ENCODE measurements around the gene CCDC157.
"Not testable (repeated sequence)": the region's sequence is repeated elsewhere in the genome, so short reads cannot be mapped to it uniquely, and the experiment has no call there.

Gene CCDC157

DNA sequence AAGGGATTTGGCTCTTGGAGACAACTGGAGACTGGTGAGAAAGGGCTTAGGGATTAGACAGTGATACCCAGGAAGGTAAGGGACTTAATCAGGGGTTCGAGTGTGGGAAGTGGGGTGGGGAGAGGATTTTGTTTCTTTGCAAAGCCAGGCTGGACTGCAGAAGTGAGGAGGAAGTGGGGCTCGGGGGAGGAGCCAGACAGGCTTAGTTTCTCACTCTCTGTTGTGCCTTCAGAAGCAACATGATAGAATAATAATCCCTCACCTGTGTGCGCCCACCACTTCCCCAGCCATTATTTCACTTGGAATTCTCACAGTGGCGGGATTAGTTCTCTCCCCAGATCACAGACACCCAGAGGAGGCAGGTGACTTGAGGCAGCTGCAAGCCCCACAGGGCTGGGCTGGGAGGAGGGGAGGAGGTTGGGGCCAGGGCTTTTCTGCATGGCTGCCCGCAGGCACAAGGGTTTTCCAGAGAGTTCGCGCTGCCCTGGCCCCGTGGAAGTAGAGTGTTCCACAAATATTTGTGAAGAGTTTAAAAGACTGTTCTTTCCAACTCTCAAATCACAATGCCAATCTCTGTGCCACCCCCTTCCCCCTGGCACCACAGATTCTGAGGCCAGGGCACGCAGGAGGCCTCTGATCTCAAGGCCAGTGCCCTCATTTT is 36.0 kb downstream of the CCDC157 start:
- DNase-seq = peak; percentile 35

DNA sequence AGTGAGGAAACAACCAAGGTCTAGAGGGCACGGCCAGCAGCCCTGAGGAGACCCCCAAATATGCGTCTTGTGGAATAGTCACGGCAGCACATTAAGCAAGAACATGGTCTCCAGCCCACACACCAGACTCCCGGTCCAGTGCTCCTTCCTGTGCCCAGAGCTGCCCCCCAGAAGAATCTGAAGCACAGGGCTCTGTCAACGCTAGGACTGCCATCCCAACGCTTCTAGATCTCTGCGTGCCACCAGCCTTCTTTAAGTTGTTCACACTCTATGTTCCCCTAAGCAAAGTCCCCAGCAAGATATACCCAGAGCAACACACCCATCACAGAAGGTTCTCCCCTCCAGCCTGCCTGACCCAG is 36.5 kb downstream of the CCDC157 start:
- no peak for DNase-seq

DNA sequence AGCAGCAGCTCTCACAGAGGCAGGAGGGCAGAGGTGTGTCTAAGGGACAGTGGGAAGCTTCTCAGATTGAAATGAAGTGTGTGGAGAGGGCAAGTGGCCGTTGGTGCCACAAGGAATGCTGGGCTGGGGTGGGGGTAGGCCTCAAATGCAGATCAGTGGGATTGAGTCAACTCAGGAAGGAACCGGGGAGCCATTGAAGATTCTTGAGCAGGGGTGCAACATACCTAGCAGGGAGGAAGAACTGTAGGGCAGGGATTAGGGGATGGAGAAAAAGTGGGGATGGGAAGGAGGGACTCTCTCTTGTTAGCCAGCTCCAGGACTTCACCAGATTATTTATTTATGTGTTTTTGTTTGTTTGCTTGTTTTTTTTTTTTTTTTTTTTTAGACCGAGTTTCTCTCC is 37.1 kb downstream of the CCDC157 start:
- no peak for DNase-seq

DNA sequence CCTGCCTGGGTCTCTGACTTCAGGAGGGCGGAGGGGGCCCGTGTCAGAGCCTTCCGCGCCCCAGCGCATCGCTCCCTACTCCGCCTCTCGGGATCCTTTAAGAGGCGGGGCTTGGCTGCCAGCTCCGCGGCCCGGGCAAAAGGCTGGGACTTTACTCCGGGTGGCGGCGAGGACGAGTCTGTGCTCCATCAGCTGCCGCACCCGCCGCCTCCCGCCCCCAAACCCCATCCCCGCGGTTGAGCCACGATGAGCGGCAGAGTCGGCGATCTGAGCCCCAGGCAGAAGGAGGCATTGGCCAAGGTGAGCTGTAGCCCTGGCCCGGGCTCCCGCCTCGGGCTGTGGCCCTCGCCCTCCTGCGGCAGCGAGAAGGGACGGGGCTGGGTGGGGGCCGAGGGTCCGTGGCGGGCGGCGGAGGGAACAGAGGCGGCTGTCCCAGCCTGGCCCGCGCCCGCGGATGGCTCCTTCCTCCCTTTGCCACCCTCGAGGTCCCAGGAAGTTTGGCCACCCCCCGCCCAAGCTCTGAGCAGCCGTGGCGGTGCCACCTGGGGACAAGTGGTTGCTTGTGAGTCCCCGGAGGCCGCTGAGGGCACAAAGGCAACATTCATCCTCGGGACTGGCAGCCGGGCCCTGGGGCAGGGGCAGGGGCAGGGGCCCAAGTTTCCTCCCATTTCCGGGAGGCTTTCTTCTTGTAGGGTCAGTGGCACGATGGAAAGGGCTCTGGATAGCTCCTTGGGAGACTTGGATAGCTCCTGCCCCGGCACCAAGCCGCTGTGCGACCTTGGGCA is 40.3 kb downstream of the CCDC157 start, which contains the start of gene SEC14L2:
Gene SEC14L2, plus strand, starts transcription at position 148 of the 785 bp plus-strand sequence. Its CDS starts 99 bp downstream, at position 247.
- DNase-seq = peak; percentile 75

DNA sequence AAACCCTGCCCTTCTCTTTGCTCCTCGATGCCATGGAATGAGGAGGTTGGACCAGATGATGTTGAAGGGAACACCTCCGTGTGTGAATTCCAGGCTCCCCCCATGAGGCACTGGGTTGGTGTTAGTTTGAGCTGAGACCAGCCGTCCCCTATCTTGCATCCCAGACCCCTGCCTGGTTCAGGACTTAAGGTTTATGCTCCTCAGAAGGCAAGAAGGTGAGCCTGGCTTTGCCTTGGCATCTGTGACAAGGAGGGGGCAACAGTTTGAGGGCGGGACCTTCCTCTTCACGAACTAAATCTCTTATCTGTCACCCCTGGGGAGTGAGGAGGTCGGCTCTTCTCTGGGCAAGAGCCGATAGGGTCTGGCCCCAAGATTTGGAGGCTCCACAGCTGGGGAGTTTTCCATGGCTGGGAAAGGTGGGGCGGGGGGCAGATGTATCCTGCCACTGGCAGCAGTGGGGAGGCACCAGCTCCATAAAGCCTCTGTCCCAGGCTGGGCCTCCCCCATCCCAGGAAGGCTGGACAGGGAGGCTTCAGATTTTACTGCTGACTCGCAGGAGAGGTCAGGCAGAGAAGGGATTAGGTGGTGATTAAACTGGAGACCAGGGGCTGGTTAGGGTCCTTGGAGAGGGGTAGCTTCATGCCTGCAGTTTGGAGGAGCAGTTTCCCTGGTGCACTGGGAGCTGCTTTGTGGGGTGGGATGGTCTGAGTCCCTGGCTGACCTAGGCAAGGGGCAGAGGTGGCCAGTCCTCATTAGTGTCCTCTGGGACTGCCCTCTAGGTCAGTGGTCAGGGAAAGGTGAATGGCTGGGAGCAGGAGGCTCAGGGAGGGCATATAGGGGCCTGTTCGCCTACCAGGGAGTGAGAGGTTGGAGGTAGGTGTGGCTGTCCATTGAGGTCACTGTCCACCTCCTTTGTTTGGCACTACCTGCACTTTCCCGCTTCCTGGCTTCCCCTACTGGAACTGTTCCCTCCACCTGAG is 41.1 kb downstream of the CCDC157 start:
- peak; percentile 15 for DNase-seq

DNA sequence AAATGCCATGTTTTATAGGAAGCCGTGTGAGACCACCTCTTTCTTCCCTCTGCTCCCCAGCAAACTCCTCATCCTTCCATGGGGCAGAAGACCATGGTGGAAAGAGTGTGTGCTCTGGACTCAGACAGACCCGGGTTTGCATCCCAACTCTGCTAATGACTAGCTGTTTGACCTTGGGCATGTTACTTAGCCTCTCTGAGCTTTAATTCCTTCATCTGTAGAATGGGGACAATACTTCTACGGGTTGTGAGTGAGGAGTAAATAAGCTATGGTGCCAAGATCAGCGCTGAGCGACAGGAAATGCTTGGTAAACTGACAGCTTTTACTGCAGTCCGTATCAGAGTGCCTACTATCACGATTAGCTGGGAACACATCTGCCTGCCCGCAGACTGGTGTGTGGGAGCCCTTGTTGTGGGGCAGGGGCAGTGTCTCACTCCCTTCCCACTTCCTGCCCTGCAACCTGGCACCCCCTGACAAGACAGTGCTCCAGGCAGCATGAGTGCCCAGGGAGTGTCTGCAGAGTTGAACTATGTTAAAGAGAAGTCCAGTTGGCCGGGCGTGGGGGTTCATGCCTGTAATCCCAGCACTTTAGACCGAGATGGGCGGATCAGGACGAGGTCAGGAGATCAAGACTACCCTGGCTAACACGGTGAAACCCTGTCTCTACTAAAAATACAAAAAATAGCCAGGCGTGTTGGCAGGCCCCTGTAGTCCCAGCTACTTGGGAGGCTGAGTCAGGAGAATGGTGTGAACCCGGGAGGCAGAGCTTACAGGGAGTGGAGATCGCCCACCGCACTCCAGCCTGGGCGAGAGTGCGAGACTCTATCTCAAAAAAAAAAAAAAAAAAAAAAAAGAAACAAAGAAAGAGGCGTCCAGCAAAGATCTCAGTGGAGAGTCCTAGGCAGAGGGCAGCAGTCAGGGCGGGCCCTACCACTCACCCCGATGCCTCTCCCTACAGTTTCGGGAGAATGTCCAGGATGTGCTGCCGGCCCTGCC is 42.2 kb downstream of the CCDC157 start:
- DNase-seq = peak; percentile 40

DNA sequence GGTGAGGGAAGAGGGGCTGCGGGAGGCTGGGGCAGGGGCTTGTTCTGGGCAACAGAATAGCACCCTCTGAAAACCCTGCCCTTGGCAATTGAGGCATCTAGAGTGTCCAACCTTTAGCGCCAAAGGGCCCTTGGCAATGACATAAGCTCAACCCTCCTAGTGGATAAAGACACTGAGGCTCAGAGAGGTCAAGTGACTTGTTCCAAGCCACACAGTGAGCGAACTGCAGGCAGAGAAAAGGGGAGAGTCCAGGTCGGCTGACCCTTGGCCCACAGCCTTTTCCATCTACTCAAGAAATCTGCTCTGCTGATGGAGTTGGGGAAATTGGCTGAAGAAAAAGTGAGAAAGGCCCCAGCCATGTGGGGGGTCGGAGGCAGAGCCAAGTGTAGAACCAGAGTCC is 42.9 kb downstream of the CCDC157 start:
- no peak for DNase-seq

DNA sequence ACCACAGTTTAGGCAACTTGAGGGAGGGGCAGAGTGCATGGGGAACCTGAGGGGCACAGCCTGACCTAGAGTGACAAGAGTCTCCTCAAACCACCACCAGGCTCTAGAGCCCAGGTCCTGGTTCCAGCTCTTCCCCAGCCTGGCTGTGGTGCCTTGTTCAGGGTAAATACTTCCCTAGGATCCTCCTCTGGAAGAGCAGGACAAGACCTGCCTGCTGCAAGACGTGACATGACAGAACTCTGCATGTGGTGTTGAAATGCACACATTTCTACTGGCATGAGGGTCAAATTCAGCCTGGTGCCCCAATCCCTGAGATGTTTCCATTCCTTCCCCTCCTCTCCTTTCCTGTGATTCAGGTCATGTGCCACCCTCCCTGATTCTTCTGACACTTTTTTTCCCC is 43.4 kb downstream of the CCDC157 start:
- DNase-seq = no peak

DNA sequence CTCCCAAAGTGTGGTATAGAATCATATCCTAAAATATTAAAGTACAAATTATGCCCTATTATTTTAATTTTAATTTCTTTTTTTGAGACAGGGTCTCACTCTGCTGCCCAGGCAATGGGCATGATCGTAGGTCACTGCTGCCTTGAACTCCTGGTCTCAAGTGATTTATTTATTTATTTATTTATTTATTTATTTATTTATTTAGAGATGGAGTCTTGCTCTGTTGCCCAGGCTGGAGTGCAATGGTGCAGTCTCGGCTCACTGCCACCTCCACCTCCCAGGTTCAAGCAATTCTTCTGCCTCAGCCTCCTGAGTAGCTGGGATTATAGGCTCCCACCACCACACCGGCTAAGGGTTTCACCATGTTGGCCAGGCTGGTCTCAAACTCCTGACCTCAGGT is 44.2 kb downstream of the CCDC157 start:
- not testable (repeated sequence) for DNase-seq

DNA sequence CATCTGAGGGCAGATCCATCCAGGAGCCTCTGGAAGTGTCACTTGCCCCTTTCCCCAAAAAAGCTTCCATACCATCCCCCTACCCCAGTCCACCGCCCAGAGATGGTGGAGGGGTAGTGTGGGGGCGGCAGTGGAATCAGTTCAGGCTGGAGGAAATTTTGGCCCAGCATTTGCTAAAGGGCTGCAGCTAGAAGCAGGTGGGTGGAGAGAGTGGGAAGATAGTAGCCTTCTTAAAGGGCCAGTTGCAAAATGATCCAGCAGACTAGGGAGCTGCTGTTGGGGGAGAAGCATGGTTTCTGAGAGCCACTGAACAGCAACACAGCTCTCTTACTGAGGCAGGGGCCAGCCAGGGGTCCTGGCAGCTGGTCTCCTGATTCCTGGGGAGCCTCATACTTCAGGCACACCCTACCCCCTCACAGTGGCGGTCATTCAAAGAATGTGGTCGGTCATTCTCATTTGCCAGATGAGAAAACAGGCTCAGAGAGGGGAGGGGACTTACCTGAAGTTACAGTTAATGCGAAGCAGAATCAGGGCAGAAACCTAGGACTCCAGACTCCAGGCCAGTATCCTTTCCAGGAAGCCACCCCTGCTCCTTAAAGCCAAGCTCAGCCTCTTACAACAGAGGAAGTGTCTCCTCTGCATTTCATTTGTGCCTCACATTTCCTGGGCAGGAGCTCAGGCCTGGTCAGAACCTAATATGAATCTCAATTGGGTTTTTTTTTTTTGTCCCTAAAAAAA is 45.4 kb downstream of the CCDC157 start:
- DNase-seq = no peak

DNA sequence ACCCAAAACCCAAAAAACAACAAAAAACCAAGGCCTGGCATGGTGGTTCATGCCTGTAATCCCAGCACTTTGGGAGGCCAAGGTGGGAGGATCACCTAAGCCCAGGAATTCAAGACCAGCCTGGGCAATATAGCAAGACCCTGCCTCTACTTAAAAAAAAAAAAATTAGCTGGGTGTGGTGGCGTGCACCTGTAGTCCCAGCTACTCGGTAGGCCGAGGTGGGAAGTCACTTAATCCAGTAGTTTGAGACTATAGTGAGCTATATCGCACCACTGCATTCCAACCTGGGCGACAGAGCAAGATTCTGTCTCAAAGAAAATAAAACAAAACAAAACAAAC is 45.9 kb downstream of the CCDC157 start:
- DNase-seq = not testable (repeated sequence)

DNA sequence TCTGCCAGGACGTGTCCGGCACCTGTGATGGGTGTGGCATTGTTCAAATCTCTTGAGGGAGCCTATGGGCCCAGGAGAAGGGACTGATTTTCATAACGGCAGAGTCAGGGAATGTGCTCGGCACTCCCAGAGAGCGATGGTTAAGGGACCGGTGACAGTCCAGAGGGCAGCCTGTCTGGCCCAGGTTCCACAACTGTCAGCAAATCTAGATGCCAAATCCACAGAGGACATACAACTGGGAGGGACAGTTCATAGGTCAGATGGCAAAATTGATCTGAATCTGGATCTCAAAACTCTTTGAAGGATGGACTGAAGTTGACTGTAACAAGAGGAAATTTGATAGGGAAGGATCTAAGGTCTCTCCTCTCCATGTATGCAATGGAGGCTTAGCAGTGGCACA is 47.5 kb downstream of the CCDC157 start:
- no peak for DNase-seq

DNA sequence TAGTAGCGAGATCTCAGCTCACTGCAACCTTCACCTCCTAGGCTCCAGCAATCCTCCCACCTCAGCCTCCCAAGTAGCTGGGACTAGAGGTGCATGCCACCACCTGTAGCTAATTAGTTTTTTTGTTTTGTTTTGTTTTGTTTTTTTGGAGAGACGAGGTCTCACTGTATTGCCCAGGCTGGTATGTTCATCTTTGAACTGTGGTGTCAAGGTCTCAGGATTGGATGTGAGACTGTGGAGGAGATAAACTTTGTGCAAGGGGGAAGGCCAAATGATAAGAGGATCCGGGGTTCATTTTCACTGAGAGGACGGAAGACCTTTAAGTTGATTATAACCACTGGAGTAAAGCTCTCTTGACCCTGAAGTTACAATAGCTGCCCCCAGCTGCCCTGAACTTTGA is 48.9 kb downstream of the CCDC157 start:
- DNase-seq = no peak

DNA sequence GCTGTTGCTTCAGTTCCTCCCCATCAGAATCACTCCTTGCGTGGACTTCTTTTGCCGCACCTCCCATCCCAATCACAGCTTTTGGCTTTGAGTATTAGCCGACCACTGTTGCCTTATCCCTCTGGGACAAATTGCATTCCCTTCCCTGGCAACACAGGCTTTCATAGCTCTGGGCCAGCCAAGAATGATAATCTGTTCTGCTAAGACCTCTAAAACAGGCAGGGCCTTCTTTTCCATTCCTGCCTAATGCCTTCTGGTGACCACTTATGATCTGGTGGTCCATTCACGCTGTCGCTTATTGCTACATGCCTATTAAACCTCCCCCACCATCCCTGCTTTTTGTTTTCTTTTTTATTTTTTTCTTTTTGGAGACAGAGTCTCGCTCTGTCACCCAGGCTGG is 49.6 kb downstream of the CCDC157 start:
- no peak for DNase-seq

DNA sequence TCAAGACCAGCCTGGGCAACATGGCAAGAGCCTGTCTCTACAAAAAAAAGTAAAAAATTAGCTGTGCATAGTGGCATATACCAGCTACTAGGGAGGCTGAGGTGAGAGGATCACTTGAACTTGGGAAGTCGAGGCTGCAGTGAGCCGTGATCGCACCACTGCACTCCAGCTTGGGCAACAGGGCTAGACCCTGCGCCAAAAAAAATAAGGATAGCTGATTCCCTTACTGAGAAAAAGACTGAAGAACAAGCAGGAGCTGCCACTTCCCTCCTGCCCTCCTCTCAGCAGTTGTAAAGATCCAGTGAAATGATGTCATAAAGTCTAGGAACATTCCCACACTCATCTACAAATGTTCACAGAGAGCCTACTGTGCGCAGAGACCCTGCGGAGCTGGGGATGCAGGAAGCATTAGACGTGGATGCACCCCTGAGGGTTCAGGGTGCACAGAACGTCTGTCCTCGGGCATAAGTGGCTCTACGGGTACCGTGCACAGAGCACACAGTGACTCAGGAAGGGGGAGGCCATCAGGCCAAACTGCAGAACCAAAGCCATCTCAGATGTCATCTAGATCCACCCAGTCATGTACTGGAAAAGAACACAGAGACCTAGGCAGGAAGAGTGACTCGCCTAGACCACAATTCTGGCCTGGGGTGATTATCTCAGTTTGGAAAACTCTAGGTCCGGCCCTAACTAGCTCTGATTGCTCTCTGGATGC is 51.7 kb downstream of the CCDC157 start:
- DNase-seq = no peak

DNA sequence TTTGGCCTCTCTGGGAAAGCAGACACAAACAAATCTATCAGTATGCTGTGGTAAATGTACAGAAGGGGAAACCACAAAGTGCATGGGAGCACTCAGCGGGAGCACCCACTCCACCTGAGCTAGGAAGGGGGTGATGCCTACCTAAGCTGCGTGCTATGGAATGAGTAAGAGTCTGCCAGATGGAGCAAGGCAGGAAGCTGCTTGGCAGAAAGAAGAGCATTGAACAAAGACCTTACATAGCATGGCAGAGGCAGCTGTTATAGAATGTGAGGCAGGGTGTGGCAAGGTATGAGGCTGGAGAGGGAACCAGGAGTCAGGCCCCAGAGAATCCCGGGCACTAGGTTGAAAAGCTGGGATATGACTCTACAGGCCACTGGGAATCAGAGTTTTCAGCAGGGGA is 55.0 kb downstream of the CCDC157 start:
- no peak for DNase-seq

DNA sequence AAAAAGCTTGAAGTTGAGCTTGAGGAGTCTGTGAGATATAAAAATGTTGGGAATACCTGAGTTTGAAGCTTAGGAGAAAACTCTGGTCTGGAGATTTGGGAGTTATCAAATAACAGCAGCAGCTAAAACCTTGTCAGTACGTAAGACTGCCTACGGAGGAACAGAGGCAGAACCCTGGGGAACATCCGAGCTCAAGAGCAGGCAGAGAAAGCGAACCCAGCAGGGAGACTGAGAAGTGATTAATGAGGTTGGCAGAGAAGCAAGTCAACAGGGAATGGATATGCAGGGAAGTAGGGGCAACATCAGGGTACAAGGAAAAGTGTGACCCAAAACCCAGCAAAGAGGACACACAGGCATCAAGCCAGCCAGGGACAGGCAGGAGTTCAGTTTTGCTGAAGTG is 56.2 kb downstream of the CCDC157 start:
- DNase-seq = no peak

DNA sequence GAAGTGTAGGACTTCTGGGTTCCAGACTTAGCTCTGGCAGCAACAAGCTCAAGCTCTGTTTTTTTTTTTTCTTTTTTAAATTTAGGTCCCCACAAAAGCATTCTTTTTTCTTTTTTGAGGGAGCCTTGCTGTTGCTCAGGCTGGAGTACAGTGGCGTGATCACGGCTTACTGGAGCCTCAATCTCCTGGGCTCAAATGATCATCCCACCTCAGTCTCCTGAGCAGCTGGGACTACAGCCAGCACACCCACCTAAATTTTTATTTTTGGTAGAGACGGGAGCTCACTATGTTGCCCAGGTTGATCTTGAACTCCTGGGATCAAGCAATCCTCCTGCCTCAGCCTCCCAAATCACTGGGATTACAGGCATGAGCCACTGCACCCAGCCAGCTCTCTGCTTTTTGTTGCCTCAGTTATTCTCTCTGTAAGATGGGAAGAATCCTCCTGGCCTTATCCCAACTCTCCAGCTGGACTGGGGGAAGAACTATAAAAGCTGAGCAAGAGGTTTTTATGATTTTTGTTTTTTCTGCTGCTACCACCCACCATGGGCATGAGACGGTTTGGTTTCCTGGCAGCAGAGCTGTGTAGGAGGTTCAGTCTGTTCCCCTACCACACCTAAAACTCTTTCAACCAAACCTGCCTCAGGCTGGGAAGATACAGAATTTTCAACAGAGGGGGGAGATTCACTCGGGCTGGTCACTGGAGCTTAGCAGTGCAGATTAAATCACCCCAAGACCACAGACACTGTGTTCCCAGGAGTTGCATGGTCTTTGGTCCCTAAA is 57.1 kb downstream of the CCDC157 start:
- DNase-seq = peak; percentile 31

DNA sequence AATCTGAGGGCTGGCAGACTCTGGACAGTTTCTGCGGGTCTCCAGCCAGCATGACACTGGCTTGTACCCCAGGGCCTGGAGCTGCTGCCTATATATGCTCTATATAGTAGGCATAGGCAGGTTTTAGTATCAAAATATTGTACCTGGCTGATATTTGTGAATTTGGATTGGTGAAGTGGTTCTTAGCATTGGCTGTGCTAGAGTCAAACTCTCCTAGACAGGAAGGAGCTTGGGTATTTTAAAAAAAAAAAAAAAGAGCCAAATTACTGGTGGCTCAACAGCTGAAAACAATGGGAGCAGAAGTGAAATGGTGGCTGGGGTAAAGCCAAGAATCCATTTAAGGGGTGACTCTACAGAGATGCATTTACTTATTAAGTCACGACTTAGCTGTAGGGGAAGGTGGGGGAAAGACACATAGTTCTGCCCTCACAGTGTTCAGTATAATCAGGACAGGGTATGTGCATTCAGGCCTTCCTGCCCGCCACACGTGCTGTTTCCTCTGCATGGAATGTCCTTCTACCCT is 57.8 kb downstream of the CCDC157 start:
- DNase-seq = no peak

DNA sequence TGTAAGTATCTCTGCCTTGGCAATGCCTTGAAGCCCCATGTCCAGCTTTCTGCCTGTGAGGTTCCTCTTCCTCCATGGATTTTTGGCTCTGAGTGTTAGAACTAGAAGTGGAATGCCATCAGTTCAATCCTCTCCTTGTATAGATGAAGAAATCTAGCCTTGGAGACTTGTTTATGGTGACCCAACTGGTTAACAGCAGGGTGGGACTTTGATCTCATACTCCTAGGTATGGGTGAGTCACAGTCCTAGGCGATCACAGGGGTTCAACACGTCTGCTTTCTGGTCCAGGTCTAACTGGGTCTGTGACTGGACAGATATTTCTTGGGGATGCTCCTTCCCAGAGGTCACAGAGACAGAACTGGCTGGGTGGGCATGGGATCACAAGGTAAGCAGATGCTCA is 59.6 kb downstream of the CCDC157 start:
- DNase-seq = no peak

Data from CD4-positive, alpha-beta T cell treated with Interleukin-6 for 4 hours (primary cell).